ENCODE measurements around the gene MAST4.

Gene MAST4

GRCh38 chr5:67052034-67052433 lies 455.8 kb downstream of the MAST4 start:
- Mint-ChIP-seq H3K4me3 (no peak overlapping the region), H3K9me3 (no peaks in the 10 kb centered on the region), H3K27me3 (no peaks in the 10 kb centered on the region), H3K4me1 (peaks cover 8% of the 10 kb centered on the region), H3K27ac (no peak overlapping the region), H3K36me3 (peaks cover 9% of the 10 kb centered on the region)
- DNase-seq, result no peak
- CTCF ChIA-PET, result no interaction called here

DNA sequence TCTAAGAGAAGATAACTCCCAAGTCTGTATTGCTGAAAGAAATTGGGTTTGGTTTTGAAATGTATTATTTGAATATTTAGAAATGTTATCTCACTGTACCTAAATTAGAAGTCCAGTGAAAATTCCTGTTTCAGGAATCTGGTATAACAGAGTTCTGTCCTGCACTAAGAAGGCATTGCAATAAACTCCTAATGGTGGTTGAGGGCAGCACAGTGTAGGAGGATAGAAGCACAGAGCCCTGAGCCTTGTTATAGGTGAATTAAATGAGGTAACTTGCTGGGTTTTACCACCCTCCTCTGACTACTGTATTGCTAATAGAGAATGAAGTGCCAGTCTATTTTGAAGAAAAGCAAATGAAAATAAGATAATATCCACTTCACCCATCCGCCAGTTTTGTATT lies 457.0 kb downstream of the MAST4 start:
- no peak overlapping the region for H3K4me3 Mint-ChIP-seq
- DNase-seq, result no peak
- H3K36me3 Mint-ChIP-seq, result peaks cover 9% of the 10 kb centered on the region
- peaks cover 8% of the 10 kb centered on the region for H3K4me1 Mint-ChIP-seq
- CTCF ChIA-PET, result no interaction called here
- no peaks in the 10 kb centered on the region for H3K9me3 Mint-ChIP-seq
- no peaks in the 10 kb centered on the region for H3K27me3 Mint-ChIP-seq
- no peak overlapping the region for H3K27ac Mint-ChIP-seq

GRCh38 chr5:67058998-67059743 lies 463.0 kb downstream of the MAST4 start:
- H3K4me3 Mint-ChIP-seq, result no peak overlapping the region
- no peaks in the 10 kb centered on the region for H3K9me3 Mint-ChIP-seq
- H3K36me3 Mint-ChIP-seq, result peaks cover 13% of the 10 kb centered on the region
- no peak for DNase-seq
- CTCF ChIA-PET, result no interaction called here
- H3K27ac Mint-ChIP-seq, result no peak overlapping the region
- H3K27me3 Mint-ChIP-seq, result no peaks in the 10 kb centered on the region
- H3K4me1 Mint-ChIP-seq, result no peaks in the 10 kb centered on the region

DNA sequence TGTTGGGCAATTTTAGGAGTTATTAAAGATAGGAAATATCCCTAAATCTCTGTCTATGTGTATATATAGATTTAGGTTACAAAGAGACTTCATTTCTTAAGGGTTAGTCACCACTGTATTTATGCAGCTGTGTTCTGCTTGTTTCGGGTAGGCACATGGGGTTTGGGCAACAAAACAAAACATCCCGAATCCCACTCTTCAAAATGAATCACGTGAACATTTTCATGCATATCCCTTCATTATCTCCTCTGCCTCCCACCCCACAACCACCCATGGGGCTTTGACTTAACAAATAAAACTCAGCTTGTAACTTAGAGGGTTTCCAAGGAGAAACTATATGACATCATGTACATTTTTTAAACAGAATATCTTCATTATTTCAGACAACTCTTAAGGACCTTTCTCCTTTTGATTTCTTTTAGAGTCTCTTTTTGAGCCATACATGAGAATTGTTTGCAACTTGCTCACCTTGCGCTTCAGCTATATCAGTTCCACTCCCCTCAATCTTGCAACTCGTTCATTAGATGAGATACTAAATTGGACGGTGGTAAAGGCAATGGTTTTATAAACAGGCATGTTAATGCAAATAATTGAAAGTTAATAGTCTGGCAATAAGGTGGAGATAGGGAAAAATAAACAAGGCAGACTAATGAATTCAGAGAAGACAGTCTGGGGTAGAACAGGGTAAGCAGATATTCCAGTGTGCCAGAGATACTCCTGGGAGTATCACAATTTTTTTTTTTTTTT lies 463.7 kb downstream of the MAST4 start:
- H3K4me1 Mint-ChIP-seq, result no peaks in the 10 kb centered on the region
- no peak for DNase-seq
- H3K4me3 Mint-ChIP-seq, result no peak overlapping the region
- H3K9me3 Mint-ChIP-seq, result no peaks in the 10 kb centered on the region
- peaks cover 10% of the 10 kb centered on the region for H3K36me3 Mint-ChIP-seq
- no peaks in the 10 kb centered on the region for H3K27me3 Mint-ChIP-seq
- CTCF ChIA-PET, result no interaction called here
- no peak overlapping the region for H3K27ac Mint-ChIP-seq

DNA sequence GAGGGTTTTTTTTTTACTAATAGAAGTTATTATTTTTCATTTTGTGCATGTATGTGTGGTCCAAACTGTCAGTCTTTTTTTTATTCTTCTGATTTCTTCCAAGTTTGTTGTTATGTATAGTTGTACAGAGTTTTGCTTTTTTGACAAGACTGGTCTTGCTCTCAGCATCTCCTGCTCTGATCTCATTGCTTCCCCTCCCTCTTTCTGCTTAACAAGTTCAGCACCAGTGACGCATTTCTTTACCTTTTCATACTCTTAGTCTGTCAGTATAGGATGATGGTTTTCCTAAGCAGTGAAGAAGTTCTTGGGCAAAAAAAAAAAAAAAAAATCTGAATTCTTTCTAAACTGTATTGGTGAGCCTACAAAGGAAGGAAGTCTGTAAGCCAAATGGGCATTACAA lies 465.3 kb downstream of the MAST4 start:
- Mint-ChIP-seq H3K36me3 (peaks cover 7% of the 10 kb centered on the region), H3K4me1 (peaks cover 9% of the 10 kb centered on the region), H3K27ac (no peak overlapping the region), H3K9me3 (no peaks in the 10 kb centered on the region), H3K27me3 (no peaks in the 10 kb centered on the region), H3K4me3 (no peak overlapping the region)
- CTCF ChIA-PET, result no interaction called here
- no peak for DNase-seq

DNA sequence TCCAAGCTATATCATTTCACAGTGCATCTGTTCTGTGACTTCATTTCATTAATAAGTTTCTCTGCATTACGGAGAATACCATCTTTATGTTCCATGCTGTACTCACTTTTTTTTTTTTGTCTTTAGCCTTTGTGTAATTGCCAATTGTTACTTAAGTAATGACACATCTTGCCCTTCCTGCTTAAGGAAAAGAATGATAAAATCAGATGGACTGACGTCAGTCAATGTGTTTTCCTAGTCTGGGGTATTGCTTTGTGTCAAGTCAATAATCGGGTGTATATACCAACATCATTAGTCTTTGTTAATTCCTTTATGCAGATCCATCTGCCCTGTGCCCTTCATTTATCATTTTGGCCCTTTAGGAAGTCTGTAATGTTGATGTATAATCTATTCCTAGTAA lies 466.9 kb downstream of the MAST4 start:
- Mint-ChIP-seq H3K4me1 (peaks cover 9% of the 10 kb centered on the region), H3K36me3 (peaks cover 6% of the 10 kb centered on the region), H3K4me3 (no peak overlapping the region), H3K9me3 (no peaks in the 10 kb centered on the region), H3K27me3 (no peaks in the 10 kb centered on the region), H3K27ac (no peak overlapping the region)
- no peak for DNase-seq
- CTCF ChIA-PET, result interaction anchor here (0.8 kb wide), 1 partner anchor 31 kb away, joined by 4 read pairs; no protein-coding TSS in a partner anchor

DNA sequence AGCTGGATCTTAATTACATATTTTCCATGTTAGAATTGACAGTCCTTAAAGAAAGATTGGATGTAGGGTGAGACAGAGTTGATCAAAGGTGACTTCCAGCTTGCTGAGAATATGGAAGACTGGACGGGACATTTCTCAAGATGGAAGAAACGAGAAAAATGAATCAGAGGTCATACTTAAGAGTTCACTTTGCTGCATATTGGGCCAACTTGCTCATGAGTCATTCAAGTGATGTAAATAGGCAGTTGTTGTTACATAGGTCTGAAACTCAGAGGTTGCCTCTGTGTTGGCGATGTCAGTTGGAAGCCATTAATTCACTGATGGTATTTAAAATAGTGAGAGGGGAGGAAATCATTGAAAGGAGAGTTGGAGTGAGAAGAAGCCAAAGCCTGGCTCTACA lies 467.6 kb downstream of the MAST4 start:
- Mint-ChIP-seq H3K27ac (no peak overlapping the region), H3K9me3 (no peaks in the 10 kb centered on the region), H3K4me3 (no peak overlapping the region), H3K4me1 (peaks cover 9% of the 10 kb centered on the region), H3K36me3 (peaks cover 9% of the 10 kb centered on the region), H3K27me3 (no peaks in the 10 kb centered on the region)
- DNase-seq, result no peak
- CTCF ChIA-PET, result no interaction called here

- Mint-ChIP-seq H3K9me3 (no peaks in the 10 kb centered on the region), H3K4me1 (peaks cover 9% of the 10 kb centered on the region), H3K27me3 (no peaks in the 10 kb centered on the region), H3K27ac (no peak overlapping the region), H3K4me3 (no peak overlapping the region), H3K36me3 (peaks cover 9% of the 10 kb centered on the region)
- CTCF ChIA-PET, result interaction anchor here (1.1 kb wide), 1 partner anchor 76 kb away, joined by 4 read pairs; no protein-coding TSS in a partner anchor
- no peak for DNase-seq
Observed at GRCh38 chr5:67065237-67065636, 469.0 kb downstream of the MAST4 start.

- Mint-ChIP-seq H3K4me3 (no peak overlapping the region), H3K27me3 (no peaks in the 10 kb centered on the region), H3K4me1 (peaks cover 9% of the 10 kb centered on the region), H3K27ac (no peak overlapping the region), H3K36me3 (peaks cover 9% of the 10 kb centered on the region), H3K9me3 (no peaks in the 10 kb centered on the region)
- CTCF ChIA-PET, result interaction anchor here (1.1 kb wide), 1 partner anchor 76 kb away, joined by 4 read pairs; no protein-coding TSS in a partner anchor
- no peak for DNase-seq
Observed at GRCh38 chr5:67065696-67066095, 469.5 kb downstream of the MAST4 start.

DNA sequence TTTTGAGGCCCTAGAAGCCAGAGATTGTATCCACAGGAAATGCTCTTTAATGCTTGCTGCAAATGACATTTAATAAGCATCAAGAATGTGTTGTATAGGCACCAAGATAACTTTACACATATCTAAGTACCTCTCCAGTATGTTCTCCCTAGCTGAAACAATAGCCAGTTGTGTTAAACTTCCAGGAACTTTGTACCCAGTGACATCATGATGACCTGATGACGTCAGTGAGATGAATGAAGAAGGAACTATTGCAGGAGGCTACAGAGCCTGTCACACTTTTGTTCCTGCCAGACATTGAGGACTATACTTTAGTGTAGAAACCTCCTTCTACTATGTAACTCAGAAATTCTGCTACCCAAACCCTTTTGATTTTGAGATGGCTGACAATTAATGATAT lies 470.6 kb downstream of the MAST4 start:
- Mint-ChIP-seq H3K9me3 (no peaks in the 10 kb centered on the region), H3K27ac (no peak overlapping the region), H3K36me3 (peaks cover 9% of the 10 kb centered on the region), H3K27me3 (no peaks in the 10 kb centered on the region), H3K4me1 (peaks cover 9% of the 10 kb centered on the region), H3K4me3 (no peak overlapping the region)
- CTCF ChIA-PET, result no interaction called here
- DNase-seq, result no peak

DNA sequence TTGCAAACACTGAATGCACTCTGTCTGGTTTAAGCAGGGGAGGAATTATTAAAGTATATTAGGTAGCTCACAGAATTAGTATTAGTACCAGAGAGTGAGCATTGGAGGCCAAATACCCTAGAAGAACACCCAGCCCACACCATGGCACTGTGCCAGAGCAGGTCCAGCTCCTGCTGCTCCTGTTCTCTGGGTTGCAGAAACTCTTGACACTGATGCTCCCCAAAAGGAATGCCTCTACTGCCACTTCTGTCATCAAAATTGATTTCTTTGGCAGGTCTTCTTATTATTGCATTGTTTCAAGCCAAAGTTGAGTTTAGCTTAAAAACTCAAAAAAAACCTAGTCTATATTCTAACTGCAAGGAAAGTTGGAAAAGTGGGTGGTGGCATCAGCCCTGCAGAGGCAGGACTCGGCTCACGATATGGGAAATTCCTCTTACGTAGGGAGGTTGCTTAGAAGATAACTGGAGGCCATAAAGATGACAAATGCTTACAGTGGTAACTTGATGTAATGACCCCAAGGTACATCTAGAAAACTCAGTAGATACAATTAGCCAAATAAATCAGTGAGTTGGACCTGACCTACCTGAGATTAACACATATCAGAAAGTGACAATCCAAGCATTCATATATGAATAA lies 477.0 kb downstream of the MAST4 start:
- Mint-ChIP-seq H3K9me3 (no peaks in the 10 kb centered on the region), H3K27ac (no peak overlapping the region), H3K4me1 (peaks cover 6% of the 10 kb centered on the region), H3K27me3 (no peaks in the 10 kb centered on the region), H3K36me3 (peaks cover 2% of the 10 kb centered on the region), H3K4me3 (no peak overlapping the region)
- DNase-seq, result no peak
- CTCF ChIA-PET, result no interaction called here

GRCh38 chr5:67077296-67077695 lies 481.1 kb downstream of the MAST4 start:
- Mint-ChIP-seq H3K27ac (no peak overlapping the region), H3K4me3 (no peak overlapping the region), H3K27me3 (no peaks in the 10 kb centered on the region), H3K36me3 (no peaks in the 10 kb centered on the region), H3K4me1 (peaks cover 7% of the 10 kb centered on the region), H3K9me3 (no peaks in the 10 kb centered on the region)
- CTCF ChIA-PET, result no interaction called here
- DNase-seq, result no peak

DNA sequence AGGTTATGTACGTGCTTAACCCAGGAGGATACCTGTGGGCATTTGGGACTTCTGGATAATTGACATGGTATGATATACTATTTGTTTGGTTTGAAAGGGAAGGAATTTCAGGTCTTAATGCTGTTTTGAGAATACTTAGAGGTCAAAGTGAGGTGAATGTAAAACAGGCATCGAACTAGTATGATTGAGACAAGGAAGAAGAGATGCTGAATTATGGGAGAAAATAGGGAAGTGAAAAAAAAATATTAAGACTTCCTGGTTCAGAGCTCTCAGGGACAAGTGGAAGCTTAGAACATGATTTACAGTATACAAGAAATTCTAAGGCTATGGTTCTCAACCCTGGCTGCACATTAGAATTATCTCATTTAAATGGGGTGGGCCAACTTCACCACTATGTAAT lies 485.1 kb downstream of the MAST4 start:
- no peak overlapping the region for H3K27ac Mint-ChIP-seq
- CTCF ChIA-PET, result no interaction called here
- H3K9me3 Mint-ChIP-seq, result no peaks in the 10 kb centered on the region
- DNase-seq, result no peak
- peaks cover 13% of the 10 kb centered on the region for H3K4me1 Mint-ChIP-seq
- no peak overlapping the region for H3K4me3 Mint-ChIP-seq
- H3K27me3 Mint-ChIP-seq, result no peaks in the 10 kb centered on the region
- H3K36me3 Mint-ChIP-seq, result no peaks in the 10 kb centered on the region

GRCh38 chr5:67082941-67083340 lies 486.7 kb downstream of the MAST4 start:
- CTCF ChIA-PET, result interaction anchor here (0.8 kb wide), 1 partner anchor 74 kb away, joined by 3 read pairs; no protein-coding TSS in a partner anchor
- Mint-ChIP-seq H3K27ac (no peak overlapping the region), H3K36me3 (no peaks in the 10 kb centered on the region), H3K9me3 (no peaks in the 10 kb centered on the region), H3K27me3 (no peaks in the 10 kb centered on the region), H3K4me1 (peaks cover 10% of the 10 kb centered on the region), H3K4me3 (no peak overlapping the region)
- DNase-seq, result no peak

DNA sequence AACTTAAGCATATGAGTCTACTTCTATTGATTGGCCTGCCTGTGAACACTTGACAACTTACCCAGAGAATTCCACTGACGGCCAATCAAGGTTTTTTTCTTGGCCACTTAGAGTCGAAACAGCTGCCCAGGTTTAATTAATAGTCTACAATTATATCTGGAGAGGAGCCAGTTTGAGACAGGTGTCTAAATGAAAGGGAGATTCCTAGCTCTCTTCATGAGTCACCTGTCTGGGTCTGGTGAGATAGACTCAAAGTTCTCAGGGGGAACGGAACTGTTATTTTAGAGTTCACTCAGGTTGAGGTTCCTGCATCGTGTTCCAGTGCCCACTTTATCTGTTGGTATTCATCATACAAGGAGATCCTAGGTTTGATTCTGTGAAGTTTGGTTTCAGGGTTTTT lies 489.4 kb downstream of the MAST4 start:
- H3K27ac Mint-ChIP-seq, result no peak overlapping the region
- H3K27me3 Mint-ChIP-seq, result no peaks in the 10 kb centered on the region
- DNase-seq, result no peak
- no peaks in the 10 kb centered on the region for H3K9me3 Mint-ChIP-seq
- H3K36me3 Mint-ChIP-seq, result peaks cover 1% of the 10 kb centered on the region
- H3K4me1 Mint-ChIP-seq, result peaks cover 10% of the 10 kb centered on the region
- CTCF ChIA-PET, result no interaction called here
- no peak overlapping the region for H3K4me3 Mint-ChIP-seq

All from activated naive CD4-positive, alpha-beta T cell treated with anti-CD3 and anti-CD28 coated beads, Interleukin-2, amount 10 ng/mL, durations not matched to agents 7 days and 5 days (primary cell).